AG10803 (cell line): ENCODE data around the gene TTF2.

Experiments
- DNase-seq: peaks from one replicate; pipeline ENCODE4 v3.0.0; 2010; ENCODE audit warnings: low read depth
- H3K4me3 ChIP-seq: 2 replicates; pipeline ENCODE4 v1.5.1; 2011; ENCODE audit warnings: mild to moderate bottlenecking, low read length, control low read depth
- TF ChIP-seq, protein P1 (sequence below): conservative IDR thresholded peaks from 2 replicates; pipeline ENCODE4 v1.5.1; 2011; ENCODE audit warnings: mild to moderate bottlenecking, low read length, control low read depth, inconsistent platforms

The TTF2 gene

DNA sequence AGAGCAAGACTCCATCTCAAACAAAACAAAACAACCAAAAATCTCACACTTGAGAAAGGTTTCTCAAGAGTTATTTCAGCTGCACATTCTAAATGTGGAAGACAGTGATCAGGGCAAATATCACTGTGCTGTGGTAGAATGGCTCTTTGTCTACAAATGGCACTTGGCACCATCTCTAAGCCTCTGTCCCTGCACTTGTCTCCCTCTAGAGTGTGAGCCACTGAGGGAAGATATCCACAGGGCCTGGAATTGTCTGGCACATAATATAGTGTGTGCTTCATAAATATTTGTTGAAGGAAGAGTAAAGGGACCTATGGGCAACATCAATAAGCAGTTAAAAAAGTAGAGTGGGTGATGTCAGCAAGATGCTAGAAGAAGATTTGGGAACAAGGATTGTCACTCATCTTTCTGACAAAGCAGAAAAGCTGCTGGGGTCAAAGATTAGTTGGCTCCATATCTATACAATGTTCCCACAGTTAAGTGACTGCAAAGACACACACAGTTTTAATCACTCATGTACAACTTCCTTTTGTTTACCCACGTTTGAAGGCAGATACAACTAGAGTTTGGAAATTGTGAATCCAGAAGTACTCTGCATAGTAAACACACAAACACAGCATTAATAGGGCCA is 39.5 kb upstream of the TTF2 start:
- H3K4me3 ChIP-seq, result no peak overlapping the region
- TF ChIP-seq, protein P1, sequence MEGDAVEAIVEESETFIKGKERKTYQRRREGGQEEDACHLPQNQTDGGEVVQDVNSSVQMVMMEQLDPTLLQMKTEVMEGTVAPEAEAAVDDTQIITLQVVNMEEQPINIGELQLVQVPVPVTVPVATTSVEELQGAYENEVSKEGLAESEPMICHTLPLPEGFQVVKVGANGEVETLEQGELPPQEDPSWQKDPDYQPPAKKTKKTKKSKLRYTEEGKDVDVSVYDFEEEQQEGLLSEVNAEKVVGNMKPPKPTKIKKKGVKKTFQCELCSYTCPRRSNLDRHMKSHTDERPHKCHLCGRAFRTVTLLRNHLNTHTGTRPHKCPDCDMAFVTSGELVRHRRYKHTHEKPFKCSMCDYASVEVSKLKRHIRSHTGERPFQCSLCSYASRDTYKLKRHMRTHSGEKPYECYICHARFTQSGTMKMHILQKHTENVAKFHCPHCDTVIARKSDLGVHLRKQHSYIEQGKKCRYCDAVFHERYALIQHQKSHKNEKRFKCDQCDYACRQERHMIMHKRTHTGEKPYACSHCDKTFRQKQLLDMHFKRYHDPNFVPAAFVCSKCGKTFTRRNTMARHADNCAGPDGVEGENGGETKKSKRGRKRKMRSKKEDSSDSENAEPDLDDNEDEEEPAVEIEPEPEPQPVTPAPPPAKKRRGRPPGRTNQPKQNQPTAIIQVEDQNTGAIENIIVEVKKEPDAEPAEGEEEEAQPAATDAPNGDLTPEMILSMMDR, result no peak
- DNase-seq, result no peak

DNA sequence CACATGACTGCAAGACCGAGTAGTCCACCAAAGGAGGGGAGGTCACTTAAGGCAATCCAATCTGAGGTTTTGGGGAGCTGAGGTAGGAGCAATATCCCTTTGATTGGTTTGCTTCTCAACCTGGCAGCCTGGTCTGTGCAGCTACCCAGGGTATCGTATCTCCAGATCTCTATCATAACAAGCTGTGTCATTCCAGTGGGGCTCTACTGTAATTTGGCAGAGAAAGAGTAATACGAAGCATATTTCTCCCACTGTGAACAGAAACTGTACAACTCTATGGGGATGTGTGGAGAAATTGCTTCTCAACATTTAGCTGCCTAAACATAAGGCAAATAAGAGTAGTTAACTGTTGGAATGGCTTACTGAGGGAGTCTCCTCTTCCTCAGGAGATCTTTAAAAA is 38.0 kb upstream of the TTF2 start:
- no peak overlapping the region for H3K4me3 ChIP-seq
- TF ChIP-seq, protein P1, result no peak
- no peak for DNase-seq

DNA sequence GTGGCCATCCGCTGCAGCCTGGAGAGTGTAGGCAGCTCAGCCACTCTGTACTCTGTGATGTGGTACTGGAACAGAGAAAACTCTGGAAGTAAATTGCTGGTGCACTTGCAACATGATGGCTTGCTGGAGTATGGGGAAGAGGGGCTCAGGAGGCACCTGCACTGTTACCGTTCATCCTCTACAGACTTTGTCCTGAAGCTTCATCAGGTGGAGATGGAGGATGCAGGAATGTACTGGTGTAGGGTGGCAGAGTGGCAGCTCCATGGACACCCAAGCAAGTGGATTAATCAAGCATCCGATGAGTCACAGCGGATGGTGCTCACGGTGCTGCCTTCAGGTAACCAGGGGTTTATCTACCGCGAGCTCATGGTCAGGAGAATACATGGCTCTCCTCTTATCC is 34.6 kb upstream of the TTF2 start:
- TF ChIP-seq, protein P1, result no peak
- no peak for DNase-seq
- H3K4me3 ChIP-seq, result no peak overlapping the region

DNA sequence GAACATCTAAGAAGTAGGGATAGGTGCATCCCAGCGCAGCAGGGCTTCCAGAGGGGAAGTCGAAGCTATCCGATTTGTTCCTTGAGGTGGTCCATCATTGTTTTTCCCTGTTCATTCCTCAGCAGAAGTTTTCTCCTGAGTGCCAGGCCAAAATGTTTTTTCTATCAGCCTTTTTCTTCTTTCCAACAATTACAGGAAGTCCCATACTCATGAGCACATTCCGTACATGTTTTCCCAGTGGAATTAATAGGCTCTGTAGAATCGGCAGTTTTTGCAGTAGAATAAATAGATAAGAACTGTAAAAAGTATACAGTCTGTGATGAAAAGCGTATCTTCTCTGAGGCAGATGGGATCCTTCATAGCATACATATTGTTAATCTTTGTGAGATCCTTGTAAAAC is 33.8 kb upstream of the TTF2 start:
- DNase-seq, result peak; percentile 18
- no peak overlapping the region for H3K4me3 ChIP-seq
- TF ChIP-seq, protein P1, result no peak

DNA sequence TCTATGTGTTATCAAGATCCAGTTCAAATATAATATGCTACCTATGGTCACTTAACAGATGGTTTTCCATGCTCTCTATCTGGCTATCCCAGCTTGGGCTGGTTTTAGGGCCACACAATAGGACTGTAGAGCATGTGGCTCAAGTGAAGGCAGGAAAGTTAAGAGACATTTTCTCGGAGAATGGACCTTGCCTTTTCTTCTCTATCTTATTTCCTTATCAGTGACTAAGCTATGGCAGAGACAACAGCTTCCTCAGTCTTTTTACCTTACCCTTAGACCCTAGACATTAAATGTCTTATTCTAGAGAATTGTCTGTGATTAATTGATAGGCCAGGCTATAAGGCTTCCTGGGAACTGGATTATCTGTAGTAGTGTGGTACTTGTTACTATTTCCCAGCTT is 30.4 kb upstream of the TTF2 start:
- DNase-seq, result no peak
- TF ChIP-seq, protein P1, result no peak
- H3K4me3 ChIP-seq, result no peak overlapping the region

DNA sequence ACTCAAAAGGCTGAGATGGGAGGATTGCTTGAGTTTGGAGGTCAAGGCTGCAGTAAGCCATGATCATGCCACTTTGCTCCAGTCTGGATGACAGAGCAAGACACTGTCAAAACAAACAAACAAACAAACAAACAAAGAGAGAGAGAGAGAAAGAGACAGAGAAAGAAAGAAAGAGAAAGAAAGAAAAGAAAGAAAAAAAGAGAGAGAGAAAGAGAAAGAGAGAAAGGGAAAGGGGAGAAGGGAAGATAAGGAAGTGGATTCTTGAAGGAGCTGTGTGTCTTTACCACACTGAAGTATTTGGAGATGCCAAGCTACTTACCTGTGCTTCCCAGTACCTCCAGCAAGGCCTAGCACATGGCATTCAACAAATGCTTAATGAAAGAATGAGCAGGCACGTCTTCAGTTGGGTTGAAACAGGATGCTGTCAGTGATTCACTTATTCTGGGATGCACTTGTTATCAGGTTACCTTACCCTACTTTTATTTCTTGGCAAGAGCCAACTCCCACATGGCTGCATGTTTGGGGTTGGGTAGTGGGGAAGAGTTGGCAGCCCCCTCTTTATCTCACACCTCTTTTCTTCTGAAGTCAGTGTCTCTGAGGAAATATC is 29.8 kb upstream of the TTF2 start:
- TF ChIP-seq, protein P1, result no peak
- no peak for DNase-seq
- H3K4me3 ChIP-seq, result no peak overlapping the region

DNA sequence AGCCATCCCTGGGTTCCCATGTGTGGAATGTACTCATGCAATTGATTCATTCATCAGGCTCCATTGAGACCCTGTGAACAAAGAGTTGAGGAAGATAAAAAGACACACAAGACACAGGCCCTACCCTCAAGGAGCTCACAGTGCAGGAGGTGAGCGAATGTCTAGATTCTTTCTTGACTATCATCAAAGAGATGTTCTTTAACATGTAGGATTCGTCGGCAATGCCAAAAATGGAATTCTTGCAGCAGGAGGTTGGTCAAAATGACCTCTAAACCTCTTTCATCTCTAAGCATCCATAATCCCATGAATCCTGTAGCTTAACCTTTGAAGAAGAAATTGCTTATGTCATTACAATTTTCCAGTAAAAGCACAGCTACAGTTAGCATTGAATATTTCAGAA is 27.9 kb upstream of the TTF2 start:
- TF ChIP-seq, protein P1, result no peak
- no peak overlapping the region for H3K4me3 ChIP-seq
- DNase-seq, result no peak
